Stimulated activated CD4-positive, alpha-beta T cell treated with anti-CD3 and anti-CD28 coated beads, Interleukin-2, amount 100 ng/mL, for 4 hours (primary cell): ENCODE measurements around the gene TMEM97.

Experiments used
- DNase-seq: peaks from one replicate; pipeline ENCODE4 v3.0.0-alpha.2; 2020; ENCODE audit warnings: low read depth

The TMEM97 gene

GRCh38 chr17:28365487-28365886 lies 46.5 kb downstream of the TMEM97 start:
- DNase-seq: no peak

GRCh38 chr17:28366605-28367004 lies 47.6 kb downstream of the TMEM97 start:
- no peak for DNase-seq

DNA sequence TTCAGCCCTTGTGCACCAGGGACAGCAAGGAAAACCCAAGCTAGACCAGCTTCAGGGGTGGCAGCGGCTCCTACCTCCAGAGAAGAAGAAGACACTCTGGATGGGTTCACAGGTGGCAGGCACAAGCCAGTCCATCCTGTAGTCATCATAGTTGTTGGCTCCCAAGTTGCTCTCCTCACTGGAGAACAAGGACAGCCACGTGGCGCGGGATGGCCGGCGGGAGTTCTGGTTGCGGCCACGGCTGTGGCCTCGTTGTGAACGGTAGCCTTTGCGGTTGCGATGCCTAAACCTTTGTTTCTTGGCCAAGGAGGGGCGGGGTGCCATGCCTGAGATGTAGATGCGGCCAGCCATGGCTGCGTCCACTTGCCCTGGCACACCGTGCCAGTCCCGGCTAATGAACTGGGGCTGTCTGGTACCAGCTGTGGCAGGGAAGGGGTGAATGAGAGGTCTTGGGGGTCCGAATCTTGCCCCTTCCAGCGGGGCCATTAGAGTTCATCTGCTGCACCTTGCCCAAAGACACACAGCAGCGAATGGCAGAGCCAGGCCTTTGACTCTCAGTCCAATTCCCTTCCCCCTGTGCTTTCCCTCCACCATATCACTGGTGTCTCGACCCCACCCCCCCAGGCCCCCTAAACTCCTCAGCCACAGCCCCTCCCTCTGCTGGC lies 48.8 kb downstream of the TMEM97 start:
- DNase-seq: no peak

DNA sequence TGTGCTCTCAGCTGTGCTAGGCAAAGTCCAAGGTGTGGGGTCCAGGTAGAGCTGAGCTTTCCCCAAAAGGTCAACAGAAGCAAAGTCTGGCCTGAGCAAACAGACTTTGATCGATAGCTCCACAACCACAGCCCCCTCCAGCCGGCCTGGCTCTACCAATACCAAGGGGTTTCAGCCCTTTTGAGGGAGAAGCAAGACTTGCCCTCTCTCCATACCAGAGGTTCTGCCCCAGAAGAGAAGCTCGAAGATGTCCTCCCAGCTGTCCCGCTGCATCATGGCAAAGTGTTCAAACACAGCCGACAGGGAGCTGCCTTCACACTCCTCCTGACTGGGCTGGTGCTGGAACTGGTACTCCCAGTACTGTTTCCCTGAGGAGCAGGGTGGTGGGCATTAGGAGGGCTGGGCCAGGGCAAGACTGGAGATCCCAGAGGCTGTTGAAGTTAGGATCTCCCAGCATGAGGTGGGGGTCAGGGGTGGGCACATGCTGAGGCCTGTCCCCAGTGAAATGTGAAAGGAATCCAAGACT lies 49.4 kb downstream of the TMEM97 start:
- DNase-seq: no peak

GRCh38 chr17:28368915-28369683 lies 50.1 kb downstream of the TMEM97 start:
- DNase-seq: no peak

GRCh38 chr17:28369684-28370034 lies 50.7 kb downstream of the TMEM97 start:
- DNase-seq: no peak

GRCh38 chr17:28370035-28370743 lies 51.2 kb downstream of the TMEM97 start, which contains the start of gene VTN:
Gene VTN, minus strand, starts transcription at chr17:28370307. Its CDS starts 104 bp downstream, at chr17:28370203.
- DNase-seq: no peak

DNA sequence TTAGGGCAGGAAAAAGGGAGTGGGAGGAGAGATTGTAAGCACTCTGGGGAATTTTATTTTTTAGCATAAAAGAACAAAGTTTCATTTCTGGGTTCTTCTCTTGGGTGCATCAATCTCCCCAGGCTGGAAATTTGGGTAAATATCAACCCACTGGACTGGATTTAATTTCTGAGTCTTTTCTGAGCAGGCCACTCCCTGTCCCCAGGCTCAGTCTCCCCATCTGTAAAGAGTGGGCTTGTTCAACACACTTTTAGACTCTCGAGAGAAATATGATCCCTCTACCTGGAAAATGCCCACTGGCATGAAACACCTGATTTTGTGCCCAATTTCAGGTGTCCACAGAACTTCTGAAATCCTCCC lies 51.7 kb downstream of the TMEM97 start:
- DNase-seq: no peak

DNA sequence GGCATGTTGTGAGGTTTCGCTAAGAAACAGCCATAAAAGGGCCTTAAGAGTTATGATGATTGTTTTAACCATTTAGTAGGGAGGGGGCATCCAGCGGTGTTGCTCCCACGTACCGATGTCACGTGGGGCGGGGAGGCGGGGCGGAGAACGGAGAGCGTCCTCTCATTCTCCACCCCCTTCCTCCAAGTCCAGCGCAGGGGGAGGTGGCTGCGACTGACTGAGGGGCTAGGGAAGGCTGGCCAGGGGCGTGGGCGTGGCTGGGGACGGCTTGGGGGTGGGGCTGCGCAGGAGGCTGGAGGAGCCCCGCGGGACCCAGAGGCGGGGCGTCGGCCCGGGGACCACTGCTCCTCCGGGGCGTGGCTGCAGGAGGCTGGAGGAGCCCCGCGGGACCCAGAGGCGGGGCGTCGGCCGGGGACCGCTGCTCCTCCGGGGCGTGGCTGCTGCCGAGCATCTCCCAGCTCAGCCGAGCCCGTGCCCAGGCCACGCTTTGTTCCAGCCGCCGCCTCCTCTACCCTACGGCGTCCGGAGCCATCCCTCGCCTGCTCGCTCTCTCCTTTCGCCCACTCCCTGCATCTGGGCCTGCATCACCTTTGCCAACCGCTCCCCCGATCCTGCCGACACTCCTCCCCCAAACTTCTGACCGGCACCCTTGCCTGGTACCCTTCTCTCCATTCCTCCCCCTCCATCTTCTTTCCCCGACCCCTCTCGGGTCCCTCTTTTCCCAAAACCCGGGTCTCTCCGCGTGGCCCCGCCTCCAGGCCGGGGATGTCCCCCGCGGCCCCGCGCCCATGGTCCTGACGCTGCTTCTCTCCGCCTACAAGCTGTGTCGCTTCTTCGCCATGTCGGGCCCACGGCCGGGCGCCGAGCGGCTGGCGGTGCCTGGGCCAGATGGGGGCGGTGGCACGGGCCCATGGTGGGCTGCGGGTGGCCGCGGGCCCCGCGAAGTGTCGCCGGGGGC lies 52.5 kb downstream of the TMEM97 start, which contains the start of gene SARM1:
Gene SARM1, plus strand, starts transcription at position 450 of the 958 bp plus-strand sequence. Its CDS starts 339 bp downstream, at position 789.
- peak; percentile 73 for DNase-seq

DNA sequence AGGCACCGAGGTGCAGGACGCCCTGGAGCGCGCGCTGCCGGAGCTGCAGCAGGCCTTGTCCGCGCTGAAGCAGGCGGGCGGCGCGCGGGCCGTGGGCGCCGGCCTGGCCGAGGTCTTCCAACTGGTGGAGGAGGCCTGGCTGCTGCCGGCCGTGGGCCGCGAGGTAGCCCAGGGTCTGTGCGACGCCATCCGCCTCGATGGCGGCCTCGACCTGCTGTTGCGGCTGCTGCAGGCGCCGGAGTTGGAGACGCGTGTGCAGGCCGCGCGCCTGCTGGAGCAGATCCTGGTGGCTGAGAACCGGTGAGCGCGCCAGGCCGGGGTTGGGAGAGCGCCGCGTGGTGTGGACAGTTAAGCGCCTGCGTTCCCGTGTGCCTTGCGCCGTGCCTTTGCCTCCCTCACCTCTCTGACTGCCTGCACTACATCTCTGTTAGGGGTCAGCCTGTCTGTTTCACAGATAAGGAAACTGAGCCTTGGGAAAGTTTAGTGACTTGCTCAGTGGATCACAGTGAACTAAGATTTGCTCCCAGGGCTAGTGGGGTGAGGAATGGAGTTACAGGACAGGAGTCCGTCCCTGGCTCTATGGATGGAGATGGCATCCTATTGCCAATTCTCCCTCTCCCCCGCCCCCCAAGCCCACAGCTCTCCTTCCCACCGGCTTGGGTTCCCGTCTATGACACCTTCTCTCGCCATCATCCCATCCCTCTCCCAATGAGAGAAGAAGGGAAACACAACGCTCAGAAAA lies 53.4 kb downstream of the TMEM97 start:
- DNase-seq: no peak

- DNase-seq: no peak
Observed at GRCh38 chr17:28372945-28373274, 53.9 kb downstream of the TMEM97 start.
